ENCODE results near the gene HDAC11.
"Not testable (repeated sequence)": the region's sequence is repeated elsewhere in the genome, so short reads cannot be mapped to it uniquely, and the experiment has no call there.

Gene HDAC11

GRCh38 chr3:13498354-13499060, 18.4 kb downstream of the HDAC11 start:
- DNase-seq (ENCODE audit: insufficient read length) (no peak), FAIRE-seq (no peak)
- TF ChIP-seq POLR2AphosphoS5 (IDR thresholded peaks at IDR 0.05; ENCODE audit: low read depth, low read length) (no peak), POLR2A (IDR thresholded peaks at IDR 0.05; ENCODE audit: low read depth, low read length) (no peak), TAF1 (IDR thresholded peaks at IDR 0.05; ENCODE audit: borderline replicate concordance, low read depth, low read length) (no peak)

GRCh38 chr3:13499246-13499645, 19.1 kb downstream of the HDAC11 start:
- not testable (repeated sequence) for FAIRE-seq; DNase-seq (ENCODE audit: insufficient read length)

- no peak for TF ChIP-seq TAF1 (IDR thresholded peaks at IDR 0.05; ENCODE audit: borderline replicate concordance, low read depth, low read length)
- TF ChIP-seq POLR2A (IDR thresholded peaks at IDR 0.05; ENCODE audit: low read depth, low read length), result no peak
- no peak for TF ChIP-seq POLR2AphosphoS5 (IDR thresholded peaks at IDR 0.05; ENCODE audit: low read depth, low read length)
- no peak for FAIRE-seq
- no peak for DNase-seq (ENCODE audit: insufficient read length)
Observed at GRCh38 chr3:13500133-13500885, 20.2 kb downstream of the HDAC11 start.

- no peak for DNase-seq (ENCODE audit: insufficient read length)
- no peak for FAIRE-seq
- no peak for TF ChIP-seq POLR2AphosphoS5 (IDR thresholded peaks at IDR 0.05; ENCODE audit: low read depth, low read length)
- TF ChIP-seq POLR2A (IDR thresholded peaks at IDR 0.05; ENCODE audit: low read depth, low read length), result no peak
- TF ChIP-seq TAF1 (IDR thresholded peaks at IDR 0.05; ENCODE audit: borderline replicate concordance, low read depth, low read length), result no peak
Observed at GRCh38 chr3:13501056-13501455, 20.9 kb downstream of the HDAC11 start.

- FAIRE-seq (no peak), DNase-seq (ENCODE audit: insufficient read length) (no peak)
- TF ChIP-seq POLR2A (IDR thresholded peaks at IDR 0.05; ENCODE audit: low read depth, low read length) (no peak), POLR2AphosphoS5 (IDR thresholded peaks at IDR 0.05; ENCODE audit: low read depth, low read length) (no peak), TAF1 (IDR thresholded peaks at IDR 0.05; ENCODE audit: borderline replicate concordance, low read depth, low read length) (no peak)
Observed at GRCh38 chr3:13501521-13501920, 21.4 kb downstream of the HDAC11 start.

GRCh38 chr3:13501958-13502790, 22.1 kb downstream of the HDAC11 start:
- TF ChIP-seq POLR2AphosphoS5 (IDR thresholded peaks at IDR 0.05; ENCODE audit: low read depth, low read length) (no peak), POLR2A (IDR thresholded peaks at IDR 0.05; ENCODE audit: low read depth, low read length) (no peak), TAF1 (IDR thresholded peaks at IDR 0.05; ENCODE audit: borderline replicate concordance, low read depth, low read length) (no peak)
- DNase-seq (ENCODE audit: insufficient read length), result no peak
- no peak for FAIRE-seq

- DNase-seq (ENCODE audit: insufficient read length), result no peak
- no peak for FAIRE-seq
Observed at GRCh38 chr3:13502791-13503060, 22.6 kb downstream of the HDAC11 start.

GRCh38 chr3:13504161-13504831, 24.2 kb downstream of the HDAC11 start:
- FAIRE-seq (no peak), DNase-seq (ENCODE audit: insufficient read length) (no peak)
- TF ChIP-seq TAF1 (IDR thresholded peaks at IDR 0.05; ENCODE audit: borderline replicate concordance, low read depth, low read length) (no peak), POLR2A (IDR thresholded peaks at IDR 0.05; ENCODE audit: low read depth, low read length) (no peak), POLR2AphosphoS5 (IDR thresholded peaks at IDR 0.05; ENCODE audit: low read depth, low read length) (no peak)

More at GRCh38 chr3:13502791-13503060, 22.6 kb downstream of the HDAC11 start:
- no peak for TF ChIP-seq POLR2AphosphoS5 (IDR thresholded peaks at IDR 0.05; ENCODE audit: low read depth, low read length)
- no peak for TF ChIP-seq POLR2A (IDR thresholded peaks at IDR 0.05; ENCODE audit: low read depth, low read length)
- TF ChIP-seq TAF1 (IDR thresholded peaks at IDR 0.05; ENCODE audit: borderline replicate concordance, low read depth, low read length), result no peak

GRCh38 chr3:13505147-13506130, 25.3 kb downstream of the HDAC11 start:
- DNase-seq (ENCODE audit: insufficient read length) (no peak), FAIRE-seq (no peak)
- TF ChIP-seq TAF1 (IDR thresholded peaks at IDR 0.05; ENCODE audit: borderline replicate concordance, low read depth, low read length), result no peak
- no peak for TF ChIP-seq POLR2AphosphoS5 (IDR thresholded peaks at IDR 0.05; ENCODE audit: low read depth, low read length)
- no peak for TF ChIP-seq POLR2A (IDR thresholded peaks at IDR 0.05; ENCODE audit: low read depth, low read length)

- TF ChIP-seq POLR2AphosphoS5 (IDR thresholded peaks at IDR 0.05; ENCODE audit: low read depth, low read length), result no peak
- no peak for TF ChIP-seq POLR2A (IDR thresholded peaks at IDR 0.05; ENCODE audit: low read depth, low read length)
- no peak for TF ChIP-seq TAF1 (IDR thresholded peaks at IDR 0.05; ENCODE audit: borderline replicate concordance, low read depth, low read length)
- FAIRE-seq, result no peak
- no peak for DNase-seq (ENCODE audit: insufficient read length)
Observed at GRCh38 chr3:13506239-13506638, 26.1 kb downstream of the HDAC11 start.

Measured in GM12892 (cell line).